22Rv1 (cell line): Measurements from ENCODE around the gene PIGQ.

ENCODE experiments used
- H3K27ac ChIP-seq: fragments of 450-650 bp; 2 replicates; pipeline ENCODE4 v1.5.1; 2017
- CTCF ChIP-seq: fragments of 450-650 bp; IDR thresholded peaks from 2 replicates; pipeline ENCODE4 v1.5.1; 2017; ENCODE audit warnings: mild to moderate bottlenecking
- ZFX ChIP-seq: fragments of 450-650 bp; IDR thresholded peaks from 2 replicates; pipeline ENCODE4 v1.6.1; 2017; ENCODE audit warnings: antibody characterized with exemption, borderline replicate concordance

Gene PIGQ

GRCh38 chr16:544517-544916 is 25.3 kb upstream of the PIGQ start:
- TF ChIP-seq ZFX (no peak), CTCF (no peak)
- no peak overlapping the region for H3K27ac ChIP-seq

- no peak for TF ChIP-seq ZFX
- TF ChIP-seq CTCF = peak; percentile 81
Observed at GRCh38 chr16:546909-547770, 22.6 kb upstream of the PIGQ start.

GRCh38 chr16:548586-548985 is 21.2 kb upstream of the PIGQ start:
- H3K27ac ChIP-seq = no peak overlapping the region
- TF ChIP-seq CTCF = no peak
- no peak for TF ChIP-seq ZFX

More at GRCh38 chr16:546909-547770, 22.6 kb upstream of the PIGQ start:
- no peak overlapping the region for H3K27ac ChIP-seq

GRCh38 chr16:549544-550263 is 20.1 kb upstream of the PIGQ start:
- TF ChIP-seq CTCF = peak; percentile 41
- TF ChIP-seq ZFX = no peak

GRCh38 chr16:551210-551609 is 18.6 kb upstream of the PIGQ start:
- H3K27ac ChIP-seq = no peak overlapping the region
- TF ChIP-seq CTCF (no peak), ZFX (no peak)

More at GRCh38 chr16:549544-550263, 20.1 kb upstream of the PIGQ start:
- H3K27ac ChIP-seq = no peak overlapping the region

GRCh38 chr16:552171-552570 is 17.6 kb upstream of the PIGQ start:
- H3K27ac ChIP-seq = no peak overlapping the region
- TF ChIP-seq ZFX (no peak), CTCF (no peak)
